Fibroblast of peridontal ligament (primary cell): ENCODE results near the gene TENM4.

ENCODE experiments used
- DNase-seq: peaks from one replicate; pipeline ENCODE4 v3.0.0-alpha.2; 2010; ENCODE audit errors: extremely low read depth

The TENM4 gene

DNA sequence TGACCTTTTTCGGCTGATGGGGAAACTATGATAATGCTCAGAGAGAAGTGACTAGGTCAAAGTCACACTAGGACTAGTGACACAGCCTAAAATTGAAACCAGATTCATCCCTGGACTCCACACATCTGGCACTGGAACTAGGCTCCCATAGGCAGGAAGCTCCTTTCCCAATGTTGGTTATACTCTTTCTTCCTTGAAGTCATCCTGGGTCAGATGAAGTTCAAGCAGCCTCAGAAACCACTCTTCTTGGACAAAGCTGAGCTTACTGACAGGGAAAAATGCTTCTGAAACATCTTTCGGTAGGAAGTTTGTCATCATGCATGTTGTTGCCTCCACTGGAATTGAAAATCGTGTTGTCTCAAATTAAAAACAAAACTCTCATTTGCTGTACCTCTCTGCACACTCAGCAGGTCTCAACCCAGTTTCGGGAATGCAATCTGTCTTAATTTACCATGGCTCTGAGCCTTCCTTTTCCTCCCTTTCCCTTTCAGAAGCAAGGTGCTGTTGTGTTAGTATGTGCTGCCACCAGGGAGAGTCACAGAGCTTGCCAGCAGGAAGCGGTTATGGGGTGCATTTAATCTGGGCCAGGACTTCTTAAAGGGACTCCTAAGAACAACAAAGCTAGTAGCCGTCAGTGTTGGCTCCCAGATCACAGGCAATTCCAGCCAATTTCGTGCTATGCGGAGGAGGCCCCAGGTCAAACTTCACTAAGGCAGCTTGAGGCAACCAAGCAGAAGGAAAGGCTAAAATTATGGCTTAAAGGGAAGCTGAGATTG lies 384.8 kb downstream of the TENM4 start:
- peak; percentile 87 for DNase-seq

GRCh38 chr11:79054636-79055035 lies 386.2 kb downstream of the TENM4 start:
- peak; percentile 43 for DNase-seq

DNA sequence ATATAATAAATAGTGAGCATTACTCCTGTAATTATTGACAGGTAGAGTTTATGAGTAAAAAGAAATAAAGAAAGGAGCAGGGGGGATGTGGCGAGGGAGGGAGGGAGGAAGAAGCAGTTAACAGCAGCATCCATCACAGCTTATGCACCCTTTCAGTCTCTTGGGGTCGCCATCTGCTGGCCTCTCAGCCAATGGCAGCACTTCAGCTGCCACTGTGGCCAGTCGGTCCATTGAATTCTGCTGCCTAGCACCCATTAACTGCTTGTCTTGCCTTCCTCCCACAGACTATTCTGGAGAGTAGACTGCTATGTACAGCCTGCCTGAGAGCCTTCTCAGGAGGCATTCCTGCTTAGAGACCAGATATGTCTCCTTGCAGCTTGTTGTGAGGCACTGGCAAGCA lies 388.3 kb downstream of the TENM4 start:
- DNase-seq: no peak

DNA sequence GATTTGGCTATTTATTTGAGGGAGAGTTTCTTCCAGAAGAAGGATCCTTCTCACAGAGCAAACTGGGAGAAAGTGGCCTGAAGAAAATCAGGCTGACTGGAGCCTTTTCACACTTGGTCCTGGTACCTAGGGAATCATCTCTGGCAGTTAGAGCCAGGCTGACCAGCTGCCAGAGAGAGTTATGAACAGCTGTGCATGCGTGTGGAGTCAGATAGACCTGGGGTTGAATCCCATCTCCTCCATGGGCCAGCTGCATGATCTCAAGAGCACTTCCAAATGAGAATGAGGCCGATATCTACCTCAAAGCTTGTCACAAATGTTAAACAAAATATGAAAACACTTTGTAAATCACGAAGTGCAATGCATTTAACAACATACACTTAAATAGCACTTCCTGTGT lies 390.0 kb downstream of the TENM4 start:
- DNase-seq: peak; percentile 27

GRCh38 chr11:79049741-79050179 lies 391.1 kb downstream of the TENM4 start:
- no peak for DNase-seq

DNA sequence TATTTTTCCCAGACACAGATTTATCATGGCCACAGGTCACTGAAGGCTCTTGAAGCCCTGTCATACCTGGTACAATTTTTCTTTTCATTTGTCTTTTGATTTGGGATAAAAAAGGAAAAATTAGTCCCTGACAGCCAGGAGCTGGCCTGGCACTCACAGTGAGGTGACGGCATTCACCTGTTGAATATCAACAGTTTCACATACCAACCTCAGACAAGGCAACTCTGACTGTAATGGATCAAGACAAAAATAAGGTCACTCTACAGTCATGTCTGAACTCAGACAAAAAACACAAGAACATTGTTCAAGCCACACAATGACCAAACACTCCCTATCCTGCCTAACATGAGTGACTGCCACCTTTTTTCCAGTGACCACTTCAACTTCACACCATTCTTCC lies 392.9 kb downstream of the TENM4 start:
- no peak for DNase-seq

GRCh38 chr11:79047321-79047720 lies 393.5 kb downstream of the TENM4 start:
- DNase-seq: no peak

DNA sequence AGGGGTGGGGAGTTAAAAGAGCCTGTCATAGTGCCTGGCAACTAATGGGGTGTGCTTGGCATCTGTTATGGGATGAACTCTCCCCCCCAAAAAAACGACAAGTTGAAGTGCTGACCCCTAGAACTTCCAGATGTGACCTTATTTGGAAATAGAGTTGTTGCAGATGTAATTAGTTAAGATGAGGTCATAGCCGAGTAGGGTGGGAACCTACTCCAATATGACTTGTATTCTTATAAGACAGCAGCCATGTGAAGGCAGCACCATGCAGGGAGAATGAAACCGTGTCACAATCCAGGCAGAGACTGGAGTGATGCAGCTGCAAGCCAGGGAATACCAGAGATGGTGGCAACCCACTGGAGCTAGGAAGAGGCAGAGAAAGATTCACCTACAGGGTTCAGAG lies 394.5 kb downstream of the TENM4 start:
- DNase-seq: peak; percentile 25

DNA sequence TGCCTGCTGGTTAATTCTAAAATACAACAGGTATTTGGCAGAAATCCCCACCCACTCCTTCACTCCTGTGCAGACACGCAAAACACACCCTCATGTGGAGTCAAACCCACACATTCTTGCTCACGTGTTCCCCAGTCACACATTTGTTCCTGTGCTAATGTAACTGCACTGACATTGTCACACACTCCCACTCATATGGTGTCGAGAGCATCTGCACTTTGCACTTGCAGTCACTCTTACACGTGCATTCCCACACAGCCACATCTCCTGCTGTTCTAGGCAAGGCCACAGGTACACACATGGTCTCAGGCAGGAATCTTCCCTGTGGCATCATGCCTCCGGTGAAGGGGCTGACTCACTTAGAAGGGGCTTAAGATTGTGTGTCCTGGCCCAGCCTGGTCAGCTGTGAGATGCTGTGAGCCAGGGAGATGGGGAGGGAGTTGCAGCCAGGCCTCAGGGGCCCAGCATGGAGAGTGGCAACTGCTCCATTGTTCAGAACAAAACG lies 395.0 kb downstream of the TENM4 start:
- DNase-seq: no peak

DNA sequence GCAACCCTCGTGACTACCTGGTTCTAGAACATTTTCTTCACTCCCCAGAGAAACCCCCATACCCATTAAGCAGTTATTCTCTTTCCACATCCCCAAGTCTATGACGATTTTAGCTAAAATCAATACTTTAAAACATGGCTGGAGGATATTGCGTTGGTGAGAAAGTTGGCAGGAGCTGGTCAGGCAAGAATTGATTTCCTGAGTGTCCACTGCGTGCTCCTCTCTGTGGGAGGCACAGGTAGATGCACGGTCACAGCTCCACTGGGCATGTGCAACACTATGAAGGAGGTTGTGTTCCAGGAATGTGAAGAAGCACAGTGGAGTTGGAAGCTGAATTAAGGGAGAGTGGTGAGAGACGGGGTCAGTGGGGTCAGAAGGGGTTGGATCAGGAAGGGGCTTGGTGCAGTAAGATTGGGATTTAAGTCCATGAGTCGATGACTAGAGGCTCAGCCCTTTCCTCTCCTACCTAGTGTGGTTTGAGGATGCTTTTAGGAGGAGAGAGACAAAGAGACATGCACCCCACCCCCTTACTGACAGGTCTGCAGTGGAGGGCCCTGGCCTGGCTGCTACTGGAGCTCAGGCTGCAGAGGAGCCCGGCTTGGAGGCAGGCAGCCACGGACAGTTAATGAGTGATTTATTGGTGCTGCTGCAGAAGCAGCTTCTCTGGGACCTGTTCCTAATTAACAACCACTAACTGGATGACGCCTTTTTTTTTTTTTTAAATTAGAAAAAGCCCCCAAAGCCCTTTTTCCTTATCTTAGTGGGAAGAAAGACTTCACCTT lies 395.6 kb downstream of the TENM4 start:
- DNase-seq: no peak

DNA sequence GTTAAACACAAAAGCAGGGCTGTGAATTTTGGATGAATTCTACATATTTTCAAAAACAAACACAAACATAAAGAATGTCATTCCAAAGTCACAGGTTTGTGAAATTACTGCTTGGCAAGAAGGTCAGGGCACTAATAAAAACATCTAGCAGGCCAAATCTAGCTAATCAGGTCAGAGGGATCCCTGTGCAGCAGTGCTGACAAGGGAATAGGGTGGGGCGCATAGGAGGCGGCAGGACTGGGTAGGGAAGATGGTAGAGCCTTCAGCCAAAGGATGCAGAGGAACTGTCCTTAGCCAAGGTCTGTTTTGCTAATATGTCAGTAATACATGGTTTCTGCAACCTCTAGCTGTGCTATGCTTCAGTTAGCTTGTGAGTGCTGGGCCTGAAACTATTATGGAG lies 396.6 kb downstream of the TENM4 start:
- no peak for DNase-seq

DNA sequence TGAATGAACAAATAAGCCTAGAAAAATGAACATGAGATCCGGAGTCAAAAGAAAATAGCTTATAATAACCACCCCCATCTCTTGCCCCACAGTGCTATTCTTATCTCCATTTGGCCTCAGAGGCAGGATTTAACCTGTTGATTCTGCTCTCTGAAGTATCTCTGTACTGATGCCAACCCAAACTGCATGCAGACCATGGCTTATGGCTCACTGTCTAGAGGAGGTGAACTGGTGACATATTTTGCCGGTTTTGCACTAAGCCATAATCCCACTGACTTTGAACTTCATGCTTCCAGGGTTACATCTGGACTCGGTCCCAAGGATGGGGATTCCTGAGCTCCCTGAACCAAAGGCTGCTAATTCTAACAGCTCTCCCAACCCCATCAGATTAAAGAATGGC lies 397.1 kb downstream of the TENM4 start:
- DNase-seq: no peak

DNA sequence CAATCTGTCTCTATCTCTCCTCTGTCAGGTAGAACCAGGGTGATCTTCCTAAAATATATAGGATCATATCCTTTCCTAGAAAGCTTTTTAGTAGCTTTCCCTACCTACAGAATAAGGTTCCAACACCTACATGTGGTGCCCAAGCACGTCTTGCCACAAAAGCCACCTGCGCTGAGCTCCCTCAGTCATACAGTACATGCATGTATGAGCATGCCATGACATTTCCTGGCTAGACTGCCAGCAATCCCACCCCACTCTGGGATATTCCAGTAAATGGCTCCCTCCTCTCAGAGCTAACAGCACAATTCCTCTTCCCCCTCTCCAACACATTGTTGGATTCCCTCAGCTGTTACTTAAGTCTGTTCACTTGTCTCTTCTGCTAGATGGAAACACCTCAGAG lies 398.0 kb downstream of the TENM4 start:
- DNase-seq: no peak

DNA sequence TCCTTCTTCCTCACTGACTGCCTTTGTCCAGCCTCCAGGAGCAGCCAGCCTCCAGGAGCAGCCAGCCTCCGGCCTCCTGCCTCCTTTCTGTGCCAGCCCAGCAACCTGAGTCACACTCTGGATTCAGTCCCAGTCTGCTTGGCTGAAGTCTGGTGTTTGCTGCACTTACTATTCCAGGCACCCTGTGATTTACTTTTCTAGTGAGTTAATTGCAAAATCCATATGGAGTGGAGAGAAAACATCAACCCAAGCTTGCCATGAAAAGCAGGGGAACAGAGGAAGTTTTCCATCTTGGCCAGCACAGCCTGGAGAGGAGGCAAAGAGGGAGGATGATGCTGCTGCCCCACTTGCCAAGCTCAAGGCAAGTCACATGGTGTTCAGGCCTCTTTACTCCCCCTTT lies 400.5 kb downstream of the TENM4 start:
- DNase-seq: peak; percentile 46

- DNase-seq: peak; percentile 64
Observed at GRCh38 chr11:79039122-79039521, 401.7 kb downstream of the TENM4 start.

DNA sequence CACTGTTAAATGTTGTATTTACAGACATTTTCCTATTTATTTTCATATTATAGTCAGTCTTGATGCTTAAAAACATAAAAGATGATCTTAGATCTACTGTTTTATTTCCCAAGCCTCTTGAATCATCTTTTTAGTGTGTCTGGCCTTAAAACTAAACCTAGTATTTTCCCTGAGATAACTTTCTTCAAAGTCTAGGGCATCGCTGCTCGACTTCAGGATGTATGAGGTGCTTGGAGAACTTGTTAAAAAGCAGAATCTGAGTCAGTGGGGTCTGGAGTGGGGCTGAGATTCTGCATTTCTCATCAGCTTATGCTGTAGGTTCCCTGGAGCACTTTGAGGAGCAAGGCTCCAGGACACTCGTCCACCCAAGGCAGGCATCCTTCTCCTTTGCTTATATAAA lies 404.9 kb downstream of the TENM4 start:
- DNase-seq: no peak

DNA sequence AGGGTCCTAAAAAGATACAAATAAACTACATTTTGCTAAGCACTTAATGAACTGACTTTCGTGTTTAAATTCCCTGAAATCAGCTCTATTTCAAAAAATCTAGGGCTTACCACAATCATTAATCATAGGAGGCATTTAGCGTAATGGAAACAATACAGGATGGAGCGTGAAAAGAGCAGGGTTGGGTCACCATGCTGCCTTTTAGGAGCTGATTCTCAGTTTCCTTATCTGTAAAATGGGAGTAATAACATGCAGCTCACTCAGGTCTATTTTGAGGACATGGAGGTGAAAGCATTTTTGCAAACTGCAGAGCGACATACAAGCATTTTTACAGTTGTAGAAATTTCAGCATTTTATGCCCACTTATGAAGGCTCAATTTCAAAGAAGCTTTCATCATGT lies 407.0 kb downstream of the TENM4 start:
- DNase-seq: no peak

- DNase-seq: no peak
Observed at GRCh38 chr11:79030448-79030847, 410.4 kb downstream of the TENM4 start.

DNA sequence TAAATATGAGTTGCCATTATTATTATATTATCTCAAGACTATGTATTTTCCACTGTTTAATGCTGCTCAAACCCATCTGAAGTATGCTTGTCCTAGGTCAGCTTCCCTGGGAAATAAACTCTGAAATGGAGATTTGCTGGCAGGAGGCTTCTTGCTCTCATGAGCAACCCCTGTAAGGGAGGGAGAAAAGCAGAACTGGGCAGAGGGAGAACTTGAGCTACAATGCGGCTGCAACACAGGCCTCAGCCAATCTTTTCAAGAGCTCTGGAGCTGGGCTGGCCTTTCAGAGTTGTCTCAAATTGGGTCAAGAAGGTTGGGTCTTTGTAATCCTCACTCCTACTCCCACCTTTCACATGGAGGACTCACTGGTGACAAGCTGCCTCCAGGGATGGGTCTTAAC lies 412.6 kb downstream of the TENM4 start:
- DNase-seq: no peak

GRCh38 chr11:79026803-79027445 lies 413.9 kb downstream of the TENM4 start:
- peak; percentile 79 for DNase-seq

DNA sequence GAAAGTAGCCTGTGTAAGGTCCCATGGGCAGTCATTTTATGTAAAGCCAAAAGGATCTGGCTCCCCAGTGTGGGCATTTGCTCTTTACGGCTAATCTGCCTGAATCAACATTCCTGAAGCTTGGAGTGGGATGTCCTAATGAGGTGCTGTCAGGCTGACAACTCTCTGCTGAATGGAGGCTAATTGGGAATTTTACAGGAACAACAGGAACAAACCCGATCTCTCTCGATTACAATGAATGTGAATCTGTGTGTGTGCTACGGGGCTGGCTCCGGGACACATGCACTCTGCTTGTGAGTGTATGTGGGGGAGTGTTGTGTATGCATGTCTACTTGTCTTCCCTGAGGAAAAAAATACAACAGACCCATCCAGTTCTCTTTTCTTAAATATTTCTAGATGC lies 415.2 kb downstream of the TENM4 start:
- no peak for DNase-seq

DNA sequence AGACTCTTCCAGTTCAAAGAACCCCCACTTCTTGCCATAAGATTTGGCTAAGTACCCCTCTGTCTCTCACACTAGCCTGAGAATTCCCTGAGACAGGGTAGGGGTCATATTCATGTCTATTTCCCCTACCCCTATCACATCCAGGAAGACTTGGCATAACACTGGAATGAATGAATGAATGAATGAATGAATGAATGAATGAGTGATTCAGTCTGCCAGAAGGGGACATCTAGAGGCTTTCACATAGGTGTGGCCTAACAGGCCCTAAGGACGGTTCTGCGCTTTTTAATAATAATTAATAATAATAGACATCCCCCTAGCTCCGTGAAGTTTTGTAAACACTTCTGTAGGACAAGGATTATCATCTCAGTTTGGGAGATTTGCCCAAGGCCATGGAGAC lies 415.7 kb downstream of the TENM4 start:
- no peak for DNase-seq

DNA sequence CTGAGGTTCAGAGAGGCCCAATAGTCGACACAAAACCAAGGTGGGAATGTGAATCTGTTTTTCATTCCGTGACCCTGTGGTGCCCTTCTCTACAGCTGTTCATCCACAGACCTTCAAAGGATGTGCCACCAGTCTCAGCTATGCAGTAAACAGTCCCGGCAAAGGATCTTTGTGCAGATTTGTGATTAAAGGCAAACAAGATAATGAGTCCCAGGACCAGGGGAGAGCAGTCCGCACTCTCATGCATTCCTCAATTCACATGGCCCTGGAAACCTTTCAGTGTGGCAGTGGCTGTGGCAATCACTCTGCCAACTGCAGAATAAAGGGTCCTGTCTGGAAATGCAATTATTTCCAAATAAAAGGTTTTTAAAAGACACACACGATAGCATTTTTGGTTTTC lies 418.6 kb downstream of the TENM4 start:
- no peak for DNase-seq
